Erythroblast (primary cell): ENCODE measurements around the gene GABARAPL1.

Experiments used
- DNase-seq, 2 experiments: peaks; one replicate each; lab custom pipeline; 2025; lab: John Stamatoyannopoulos, UW
- GATA1 ChIP-seq: IDR thresholded peaks from 2 replicates; pipeline ENCODE4 v1.6.1; 2011; ENCODE audit warnings: low read depth, mild to moderate bottlenecking, control low read depth, low read length, moderate library complexity
- POLR2A ChIP-seq: IDR thresholded peaks from 2 replicates; pipeline ENCODE4 v1.6.1; 2011; ENCODE audit warnings: mild to moderate bottlenecking, low read length

The GABARAPL1 gene

GRCh38 chr12:10234562-10234961, 21.9 kb downstream of the GABARAPL1 start:
- TF ChIP-seq POLR2A = no peak
- no peak for TF ChIP-seq GATA1
- DNase-seq = no peak

GRCh38 chr12:10235761-10236631, 23.3 kb downstream of the GABARAPL1 start:
- peak; percentile 46 to 75 for DNase-seq
- TF ChIP-seq POLR2A (no peak), GATA1 (no peak)

- no peak for DNase-seq
- TF ChIP-seq GATA1 = no peak
- no peak for TF ChIP-seq POLR2A
These were observed 24.0 kb downstream of the GABARAPL1 start for GRCh38 chr12:10236720-10237119.

- TF ChIP-seq GATA1 (no peak), POLR2A (no peak)
- no peak for DNase-seq
These were observed 25.8 kb downstream of the GABARAPL1 start for GRCh38 chr12:10238526-10238925.

- TF ChIP-seq GATA1 (no peak), POLR2A (no peak)
- DNase-seq = no peak
These were observed 28.6 kb downstream of the GABARAPL1 start for GRCh38 chr12:10241290-10241689.

GRCh38 chr12:10241727-10242126, 29.1 kb downstream of the GABARAPL1 start:
- no peak for DNase-seq
- TF ChIP-seq GATA1 (no peak), POLR2A (no peak)

- TF ChIP-seq GATA1 (no peak), POLR2A (no peak)
- no peak for DNase-seq
These were observed 29.9 kb downstream of the GABARAPL1 start for GRCh38 chr12:10242539-10242938.

GRCh38 chr12:10243818-10244520, 31.3 kb downstream of the GABARAPL1 start:
- DNase-seq = peak in 1 of 2 experiments; percentile 7
- no peak for TF ChIP-seq GATA1
- no peak for TF ChIP-seq POLR2A

GRCh38 chr12:10247436-10248058, 34.9 kb downstream of the GABARAPL1 start:
- DNase-seq = no peak
- TF ChIP-seq GATA1 (no peak), POLR2A (no peak)

GRCh38 chr12:10249690-10250455, 37.2 kb downstream of the GABARAPL1 start:
- no peak for DNase-seq
- TF ChIP-seq POLR2A (no peak), GATA1 (no peak)

- no peak for TF ChIP-seq GATA1
- TF ChIP-seq POLR2A = no peak
These were observed 39.0 kb downstream of the GABARAPL1 start for GRCh38 chr12:10251669-10252068.

GRCh38 chr12:10252201-10252600, 39.5 kb downstream of the GABARAPL1 start:
- DNase-seq = no peak
- TF ChIP-seq GATA1 (no peak), POLR2A (no peak)

More at GRCh38 chr12:10251669-10252068, 39.0 kb downstream of the GABARAPL1 start:
- DNase-seq = no peak

- no peak for TF ChIP-seq GATA1
- TF ChIP-seq POLR2A = no peak
- no peak for DNase-seq
These were observed 43.4 kb downstream of the GABARAPL1 start for GRCh38 chr12:10256064-10256463.
